EL (cell line): Measurements from ENCODE around the gene LMNA.

Experiments used
- DNase-seq: peaks from one replicate; pipeline ENCODE4 v3.0.0-alpha.2; 2016

LMNA gene

DNA sequence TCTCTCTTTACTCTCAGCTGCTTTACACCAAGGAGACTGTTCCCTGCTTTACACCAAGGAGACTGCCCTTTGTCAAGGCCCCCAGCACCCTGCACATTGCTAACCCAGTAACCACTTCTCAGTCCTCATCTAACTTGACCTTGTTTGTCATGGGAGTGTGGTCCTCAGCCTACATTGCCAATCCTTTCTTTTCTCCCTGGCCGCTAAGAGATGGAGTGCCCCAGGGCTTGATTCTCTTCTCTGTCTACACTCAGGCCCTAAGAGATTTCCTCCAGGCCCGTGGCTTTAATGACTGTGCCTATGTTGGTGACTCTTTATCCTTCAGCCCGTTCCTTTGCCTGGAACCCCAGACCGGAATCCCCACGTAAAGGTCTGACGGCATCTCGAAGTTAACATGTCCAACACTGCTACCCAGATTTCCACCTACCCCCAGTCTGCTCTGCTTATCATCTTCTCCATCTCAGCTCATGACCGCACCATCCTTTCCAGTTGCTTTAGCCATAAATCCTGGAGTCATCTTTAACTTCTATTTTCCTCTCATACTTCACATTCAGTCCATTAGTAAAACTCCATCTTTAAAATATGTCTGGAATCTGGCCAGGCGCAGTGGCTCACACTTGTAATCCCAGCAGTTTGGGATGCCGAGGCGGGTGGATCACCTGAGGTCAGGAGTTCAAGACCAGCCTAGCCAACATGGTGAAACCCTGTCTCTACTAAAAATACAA is 29.4 kb downstream of the LMNA start:
- peak; percentile 82 for DNase-seq

DNA sequence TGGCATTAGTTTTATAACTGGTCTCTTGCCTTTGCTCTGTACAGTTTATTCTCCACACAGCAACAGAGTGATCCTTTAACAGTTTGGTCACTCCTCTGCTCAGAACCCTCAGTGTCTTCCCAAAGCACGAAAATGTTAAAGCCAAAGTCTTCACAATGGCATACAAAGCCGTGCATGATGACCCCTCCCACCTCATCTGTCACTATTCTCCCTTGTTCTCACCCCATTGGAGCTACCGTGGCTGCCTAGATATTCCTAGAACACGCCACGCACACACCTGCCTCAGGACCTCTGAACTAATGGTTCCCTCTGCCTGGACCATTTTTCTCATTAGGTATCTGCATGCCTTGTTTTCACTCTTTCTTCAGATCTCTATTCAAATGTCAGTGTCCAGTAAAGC is 30.2 kb downstream of the LMNA start:
- no peak for DNase-seq

DNA sequence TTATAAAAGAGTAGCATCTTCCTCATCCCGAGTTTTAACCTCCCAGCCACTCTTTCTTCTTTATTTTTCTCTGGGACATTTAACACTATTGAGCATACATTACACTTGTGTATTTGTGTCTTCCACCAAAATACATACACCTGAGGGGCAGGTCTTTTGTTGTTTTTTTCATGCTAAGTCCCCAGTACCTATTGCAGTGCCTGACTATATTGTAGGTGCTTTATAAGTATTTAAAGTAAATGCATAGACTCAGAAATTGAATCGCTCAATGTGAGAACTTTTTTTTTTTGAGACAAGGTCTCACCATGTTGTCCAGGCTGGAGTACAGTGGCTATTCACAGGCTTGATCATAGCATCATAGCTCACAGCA is 31.1 kb downstream of the LMNA start:
- no peak for DNase-seq

DNA sequence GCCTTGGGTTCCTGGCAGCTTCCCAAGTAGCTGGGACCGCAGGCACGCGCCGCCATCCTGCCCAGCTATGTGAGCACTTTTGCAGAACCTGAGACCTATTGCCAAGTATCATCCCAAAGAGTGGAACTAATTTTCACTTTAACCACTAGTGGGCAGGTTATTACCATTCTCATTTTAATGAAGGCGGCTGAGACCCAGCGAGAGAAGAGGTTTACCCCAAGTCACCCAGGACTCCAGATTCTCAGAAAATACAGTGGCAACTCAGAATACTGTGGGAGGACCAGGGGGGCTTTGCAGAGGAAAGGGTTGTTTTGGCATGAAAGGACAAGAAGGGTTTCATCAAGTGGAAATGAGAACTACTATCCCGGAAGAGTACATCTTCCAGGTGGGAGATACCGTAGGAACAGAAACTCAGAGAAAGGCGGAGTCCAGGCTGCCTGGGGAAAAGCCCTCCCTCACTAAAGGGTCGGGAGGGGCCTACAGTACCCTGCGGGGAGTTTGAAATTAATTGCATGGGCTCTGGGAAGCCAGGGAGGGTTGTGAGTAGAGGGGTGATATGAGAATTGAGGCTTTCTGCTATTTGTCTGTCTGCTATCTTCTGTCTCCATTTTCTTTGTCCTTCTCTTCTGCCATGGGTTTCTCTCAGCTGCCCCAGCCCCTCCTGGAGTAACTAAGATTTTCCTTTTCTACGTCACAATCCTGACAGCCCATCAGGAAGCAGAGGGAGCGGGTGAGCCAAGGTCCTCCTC is 31.7 kb downstream of the LMNA start:
- peak; percentile 97 for DNase-seq

DNA sequence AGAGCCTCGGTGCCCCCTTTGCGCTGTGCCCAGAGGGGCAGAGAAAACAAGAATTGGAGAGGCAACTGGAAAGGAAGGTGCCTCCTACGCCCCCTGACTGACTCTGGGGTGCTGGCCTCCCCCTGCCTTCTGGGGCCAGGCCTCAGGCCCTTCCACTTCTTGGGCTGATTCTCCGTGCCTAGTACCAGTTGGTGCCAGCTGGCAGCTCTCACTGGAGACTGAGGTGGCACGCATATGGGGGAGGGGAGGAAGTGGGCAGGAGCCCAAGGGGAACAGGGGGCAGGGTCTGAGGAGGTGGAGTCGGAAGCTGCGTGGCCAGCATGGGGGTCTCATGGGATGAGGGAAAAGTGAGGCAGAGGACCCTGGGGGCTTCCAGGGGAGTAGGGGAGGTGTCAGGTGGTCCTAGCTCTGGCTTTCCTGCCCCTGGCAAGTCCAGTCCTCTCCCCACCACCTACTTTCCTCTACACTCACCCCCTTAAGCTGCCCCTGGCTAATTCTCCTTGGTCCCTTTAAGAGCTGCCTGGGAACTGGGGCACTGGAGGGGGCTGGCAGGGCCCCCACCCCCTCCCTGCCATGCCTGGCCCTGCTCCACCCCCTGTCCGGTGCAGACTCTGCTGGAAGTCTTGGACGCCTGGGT is 32.4 kb downstream of the LMNA start:
- DNase-seq = no peak

DNA sequence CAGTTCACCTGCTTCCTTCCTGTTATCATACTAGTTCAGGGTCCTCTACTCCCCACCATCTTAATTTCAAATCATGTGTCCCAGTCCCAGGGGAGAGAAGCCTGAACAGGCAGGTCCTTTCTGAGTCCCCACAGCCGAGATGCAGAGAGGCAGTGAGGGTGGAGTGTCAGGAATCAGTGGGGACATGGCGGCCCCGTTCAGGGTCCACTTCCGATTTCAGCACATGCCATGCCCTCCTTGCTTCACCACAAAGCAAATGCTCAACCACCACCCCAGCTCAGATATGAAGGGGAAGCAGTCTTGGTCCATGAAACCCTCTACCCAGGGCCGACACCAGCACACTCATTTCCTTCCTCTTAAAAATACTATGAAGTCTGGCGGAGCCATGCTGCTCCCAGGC is 33.7 kb downstream of the LMNA start:
- DNase-seq = no peak

DNA sequence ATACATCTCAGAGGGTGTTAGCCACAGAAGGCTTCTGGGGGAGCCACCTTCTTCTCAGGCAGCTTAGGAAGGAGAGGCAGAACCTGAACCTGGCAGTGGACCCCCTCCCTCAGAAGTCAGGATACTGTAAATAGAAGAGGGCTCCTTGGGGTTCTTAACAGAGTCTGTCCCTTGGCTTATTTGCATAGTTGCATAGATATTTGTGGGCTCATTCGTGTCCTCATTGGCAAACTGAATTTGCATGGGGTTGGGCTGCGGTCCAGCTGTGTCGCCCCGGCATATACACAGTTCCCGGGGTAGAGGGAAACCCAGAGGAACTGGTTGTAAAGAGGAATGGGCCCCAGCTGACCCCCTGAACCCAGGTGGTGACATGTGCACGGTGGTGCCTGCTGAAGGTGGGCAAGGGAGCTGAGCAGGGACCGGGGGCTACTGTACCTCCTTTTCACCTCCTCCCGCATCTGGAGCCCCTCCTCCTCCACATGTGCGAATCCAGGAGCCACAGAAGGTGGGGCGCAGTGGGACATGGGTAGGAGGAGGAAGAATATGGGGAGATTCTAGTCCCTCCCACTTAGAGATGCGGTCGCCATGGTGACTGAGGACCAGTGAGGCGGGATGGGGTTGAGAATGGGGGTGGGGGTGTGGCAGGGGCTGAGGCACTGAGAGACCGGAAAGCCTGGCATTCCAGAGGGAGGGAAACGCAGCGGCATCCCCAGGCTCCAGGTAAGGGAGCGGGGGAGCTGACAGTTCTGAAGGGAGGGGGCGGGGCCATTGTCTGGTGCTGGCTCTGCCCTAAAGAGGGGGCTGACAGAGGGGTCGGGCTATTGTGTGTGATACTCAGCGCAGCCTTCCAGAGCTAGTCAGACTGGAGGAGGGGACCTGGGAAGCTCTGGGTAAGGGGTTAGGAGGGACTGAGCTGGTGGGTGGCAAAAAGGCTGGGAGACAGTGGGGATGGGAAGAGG is 35.1 kb downstream of the LMNA start:
- DNase-seq = no peak

DNA sequence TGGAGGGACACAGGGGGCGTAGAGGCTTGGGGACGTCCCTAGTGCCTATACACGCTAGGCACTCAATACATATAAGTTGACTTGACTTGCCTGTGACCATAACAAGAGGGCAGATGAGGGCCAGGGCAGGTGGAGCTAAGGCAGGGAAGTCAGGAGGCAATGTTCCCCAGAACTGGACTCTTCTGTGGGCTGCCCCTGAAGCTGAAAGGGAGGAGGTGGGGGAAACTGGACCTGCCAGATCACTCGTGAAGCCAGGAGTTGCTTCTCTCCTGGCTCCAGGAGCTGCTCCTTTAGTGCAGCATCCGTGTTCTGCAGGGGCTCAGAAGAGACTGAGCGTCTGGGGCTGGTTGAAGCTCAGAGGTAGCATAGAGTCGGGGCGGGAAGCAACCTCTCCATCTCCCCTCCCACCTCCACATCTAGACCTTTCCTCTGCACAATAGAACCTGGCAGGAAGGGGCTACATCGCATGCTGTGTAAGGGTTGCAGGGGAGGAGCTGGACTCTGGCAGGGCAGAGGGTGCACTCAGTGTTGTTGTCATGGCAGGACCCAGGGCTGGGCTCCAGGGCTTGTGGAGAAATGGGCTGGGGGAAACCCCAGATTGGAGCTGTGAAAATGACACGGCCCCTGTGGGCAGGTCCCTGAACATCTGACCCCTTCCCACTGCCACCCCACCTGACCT is 36.0 kb downstream of the LMNA start:
- DNase-seq = no peak

DNA sequence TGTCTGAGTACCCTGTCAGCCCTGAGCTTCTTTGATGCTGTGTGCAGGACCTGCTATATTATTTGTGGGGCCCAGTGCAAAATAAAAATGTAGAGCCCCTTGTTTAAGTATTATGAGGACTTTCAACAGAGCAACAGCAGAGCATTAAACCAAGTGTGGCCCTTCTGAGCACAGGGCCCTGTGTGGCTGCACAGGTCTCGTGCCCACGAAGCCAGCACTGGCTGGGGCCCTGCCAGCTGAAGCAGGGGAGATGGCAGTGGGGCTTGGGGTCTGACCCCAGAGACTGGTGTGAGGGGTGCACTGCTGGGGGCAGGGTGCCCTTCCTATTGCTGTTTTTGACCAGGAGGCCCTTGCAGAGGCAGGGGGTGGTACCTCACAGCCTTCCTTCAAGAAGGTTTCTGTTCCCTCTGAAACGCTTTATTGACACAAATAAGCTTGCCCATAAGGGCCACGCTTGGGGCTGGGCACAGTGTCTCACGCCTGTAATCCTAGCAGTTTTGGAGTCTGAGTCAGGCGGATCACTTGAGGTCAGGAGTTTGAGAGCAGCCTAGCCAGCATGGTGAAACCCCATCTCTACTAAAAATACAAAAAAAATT is 36.7 kb downstream of the LMNA start:
- DNase-seq = peak; percentile 78

DNA sequence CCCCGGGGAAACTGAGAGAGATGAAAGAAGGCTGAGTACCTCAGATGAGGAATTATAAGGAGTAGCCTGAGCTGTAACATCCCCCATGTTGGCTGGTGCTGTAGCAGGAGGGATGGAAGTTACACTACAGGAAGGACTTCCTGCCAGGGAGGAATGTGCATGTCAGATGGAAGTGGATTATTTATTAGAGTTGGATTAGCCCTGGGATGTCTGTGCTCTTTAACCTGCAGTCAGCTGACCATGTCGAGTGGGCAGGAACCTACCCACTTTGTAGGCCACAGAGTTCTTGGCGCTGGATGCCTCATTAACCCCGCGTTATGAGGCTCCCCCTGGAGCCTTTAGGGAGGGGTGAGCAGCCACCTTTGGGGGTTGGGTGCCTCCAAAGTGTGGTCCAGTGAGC is 38.1 kb downstream of the LMNA start:
- peak; percentile 59 for DNase-seq

DNA sequence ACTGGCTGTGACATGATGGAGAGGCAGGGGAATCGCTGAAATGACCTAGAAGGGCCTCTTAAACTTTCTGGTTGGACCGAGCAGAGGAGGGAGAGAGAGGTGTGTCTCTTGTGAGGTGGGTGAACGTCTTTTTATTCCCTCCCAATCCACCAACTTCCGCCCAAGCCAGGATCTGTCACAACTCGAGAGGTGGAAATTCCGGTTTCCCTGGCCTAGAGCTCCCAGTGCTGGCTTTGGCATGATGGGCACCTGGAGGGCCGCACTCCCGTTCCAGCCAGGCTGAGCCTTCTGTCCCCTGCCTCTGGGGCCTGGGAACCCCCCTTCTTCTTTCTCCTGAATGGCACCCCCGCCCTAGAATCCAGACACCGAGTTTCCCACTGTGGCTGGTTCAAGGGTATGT is 38.9 kb downstream of the LMNA start, which contains the start of gene SEMA4A:
Gene SEMA4A, plus strand, starts transcription at position 224 of the 400 bp plus-strand sequence. CDS start 994 bp downstream, outside the sequence.
- DNase-seq = no peak

DNA sequence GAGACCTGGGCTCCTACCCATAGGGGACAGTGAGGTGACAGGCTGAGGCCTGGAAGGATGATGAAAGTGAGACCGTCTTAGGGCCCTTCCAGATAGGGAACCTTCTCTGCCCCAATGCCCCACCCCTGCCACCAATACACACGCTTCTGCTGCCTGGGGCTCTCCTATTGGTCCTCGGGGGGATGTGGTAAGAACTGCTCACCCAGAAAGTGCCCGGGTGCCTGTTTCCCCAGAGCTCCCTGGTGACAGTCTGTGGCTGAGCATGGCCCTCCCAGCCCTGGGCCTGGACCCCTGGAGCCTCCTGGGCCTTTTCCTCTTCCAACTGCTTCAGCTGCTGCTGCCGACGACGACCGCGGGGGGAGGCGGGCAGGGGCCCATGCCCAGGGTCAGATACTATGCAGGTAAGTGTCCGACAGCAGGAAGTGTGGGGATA is 39.8 kb downstream of the LMNA start:
- no peak for DNase-seq

DNA sequence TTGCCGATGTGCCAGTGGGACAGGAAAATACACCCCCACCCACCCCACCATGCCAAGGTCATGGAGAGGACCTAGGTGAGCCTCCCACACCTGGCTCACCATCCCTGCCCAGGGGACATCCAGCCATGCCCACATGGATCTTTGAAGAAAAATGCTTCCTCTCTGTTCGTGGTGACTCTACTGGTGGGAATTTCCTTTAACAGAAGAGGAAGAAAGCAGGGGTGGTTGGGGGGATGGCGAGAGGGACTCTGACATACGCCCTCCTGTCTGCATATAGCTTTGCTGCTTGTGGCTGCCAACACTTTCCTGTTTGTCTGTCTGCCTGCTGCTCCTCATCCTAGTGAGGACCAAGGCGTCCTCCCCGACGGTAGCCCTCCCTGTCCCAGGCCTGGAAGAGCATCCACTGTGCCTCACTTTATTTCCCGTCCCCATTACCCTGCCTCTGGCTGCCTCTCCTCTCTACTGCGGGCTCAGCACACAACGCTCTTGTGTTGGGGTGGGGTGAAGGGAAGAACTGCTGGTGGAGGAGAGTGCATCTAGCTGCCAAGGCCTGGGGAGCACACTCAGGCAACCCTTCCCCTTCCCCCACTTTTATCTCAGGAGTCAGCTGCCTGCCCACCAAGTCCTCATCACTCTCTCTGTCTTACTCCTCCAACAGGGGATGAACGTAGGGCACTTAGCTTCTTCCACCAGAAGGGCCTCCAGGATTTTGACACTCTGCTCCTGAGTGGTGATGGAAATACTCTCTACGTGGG is 41.4 kb downstream of the LMNA start:
- no peak for DNase-seq

DNA sequence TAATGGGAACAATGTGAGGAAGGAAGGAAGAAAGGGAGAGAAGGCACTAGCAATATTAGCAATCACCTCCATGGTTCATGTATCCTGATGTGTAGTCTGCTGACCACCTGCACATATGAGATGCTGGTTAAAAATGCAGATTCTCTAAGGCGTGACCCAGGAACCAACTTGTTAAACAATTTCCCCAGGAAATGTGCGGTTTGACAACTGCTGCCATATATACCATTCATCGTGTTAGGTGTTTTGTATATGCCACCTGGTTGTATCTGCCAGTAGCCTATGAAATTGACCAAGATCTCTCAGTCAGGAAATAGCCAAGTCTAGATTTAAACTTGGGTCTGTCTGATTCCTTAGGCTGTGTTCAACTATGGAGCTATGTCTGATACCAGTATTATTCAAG is 43.0 kb downstream of the LMNA start:
- no peak for DNase-seq

DNA sequence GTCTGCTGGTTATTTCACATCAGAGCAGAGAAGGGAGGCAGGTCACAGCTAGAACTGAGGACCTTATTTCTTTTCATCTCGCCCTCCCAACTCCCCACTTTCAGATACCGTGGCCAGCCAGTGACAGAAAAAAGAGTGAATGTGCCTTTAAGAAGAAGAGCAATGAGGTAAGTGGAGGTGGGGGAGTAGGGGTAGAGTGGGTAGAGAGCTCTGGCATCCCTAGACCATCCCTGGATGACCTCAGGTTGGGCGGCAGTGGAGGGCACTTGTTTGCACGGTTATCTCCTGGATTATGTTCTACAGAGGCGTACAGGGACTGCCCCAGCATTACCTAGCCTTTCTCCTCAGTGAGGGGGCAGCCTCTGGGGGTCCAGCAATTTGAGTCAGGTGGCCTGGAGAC is 43.5 kb downstream of the LMNA start:
- no peak for DNase-seq

DNA sequence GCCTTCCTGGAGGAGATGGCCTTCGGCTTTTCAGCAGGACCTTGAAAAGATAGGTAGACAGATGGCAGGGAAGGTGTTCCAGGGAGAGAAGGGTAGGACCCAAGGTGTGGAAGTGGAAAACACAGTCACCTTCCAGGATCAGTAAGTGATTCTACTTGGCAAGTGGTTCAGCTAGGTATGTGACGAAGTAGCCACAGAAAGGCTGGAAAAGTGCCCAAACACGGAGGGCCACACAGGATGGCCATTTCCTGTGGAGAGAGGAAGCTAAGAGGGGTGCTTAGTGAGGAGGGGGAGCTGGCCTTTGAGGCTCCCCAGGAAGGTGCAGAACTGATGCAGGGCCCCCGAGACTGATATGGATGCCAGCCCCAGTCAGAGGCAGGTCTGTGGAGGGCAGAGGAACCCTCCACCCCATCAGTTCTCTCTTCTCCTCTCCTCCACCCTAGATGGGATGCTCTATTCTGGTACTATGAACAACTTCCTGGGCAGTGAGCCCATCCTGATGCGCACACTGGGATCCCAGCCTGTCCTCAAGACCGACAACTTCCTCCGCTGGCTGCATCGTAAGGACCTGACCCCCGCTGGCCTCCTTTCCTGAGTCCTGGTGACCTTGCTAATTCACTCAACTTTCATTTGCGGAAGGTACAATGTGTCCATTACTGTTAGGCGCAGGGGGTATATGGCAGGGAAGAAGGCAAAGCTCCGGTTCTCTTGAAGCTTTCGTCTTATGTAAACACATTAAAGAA is 45.7 kb downstream of the LMNA start:
- no peak for DNase-seq

DNA sequence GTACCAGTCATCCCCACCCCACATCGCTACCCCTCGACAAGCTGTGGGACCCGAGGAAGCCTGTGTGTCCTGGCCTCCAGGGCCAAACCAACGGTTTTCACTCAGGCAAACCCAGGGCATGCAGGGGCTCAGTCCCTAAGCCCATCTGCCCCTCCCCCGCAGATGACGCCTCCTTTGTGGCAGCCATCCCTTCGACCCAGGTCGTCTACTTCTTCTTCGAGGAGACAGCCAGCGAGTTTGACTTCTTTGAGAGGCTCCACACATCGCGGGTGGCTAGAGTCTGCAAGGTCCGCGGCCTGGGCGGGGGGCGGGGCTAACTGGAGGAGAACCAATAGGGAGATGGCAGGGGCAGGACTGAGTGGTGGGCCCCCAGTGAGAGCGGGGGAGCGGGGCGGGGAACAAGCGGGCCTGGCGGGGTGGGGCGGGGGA is 46.2 kb downstream of the LMNA start:
- peak; percentile 81 for DNase-seq

DNA sequence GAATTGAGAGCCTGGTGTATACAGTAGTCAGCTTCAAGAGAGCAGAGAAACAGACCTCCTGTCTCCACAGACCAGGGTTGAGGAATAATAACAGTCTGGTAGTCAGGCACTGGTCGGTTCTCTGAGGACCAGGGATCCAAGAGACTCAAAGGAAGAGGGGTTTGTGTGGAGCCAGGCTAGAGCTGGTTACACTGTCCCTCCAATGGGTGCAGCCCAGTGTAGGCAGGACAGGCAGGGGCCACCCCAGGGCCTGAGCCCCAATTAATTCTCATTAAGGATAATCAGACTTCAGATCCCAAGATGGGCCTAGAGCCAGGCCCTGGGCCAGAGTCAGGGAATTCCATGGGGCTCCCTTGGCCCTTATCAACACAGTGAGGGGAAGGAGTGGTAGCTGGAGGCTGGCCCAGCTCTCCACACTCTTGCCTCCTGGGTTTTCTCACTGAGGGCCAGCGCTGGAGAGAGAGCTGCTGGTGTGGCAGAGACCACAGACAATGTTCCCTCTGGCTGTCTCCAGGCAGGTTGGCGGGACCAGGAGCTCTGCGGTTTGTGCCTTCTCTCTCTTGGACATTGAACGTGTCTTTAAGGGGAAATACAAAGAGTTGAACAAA is 48.0 kb downstream of the LMNA start:
- DNase-seq = no peak

DNA sequence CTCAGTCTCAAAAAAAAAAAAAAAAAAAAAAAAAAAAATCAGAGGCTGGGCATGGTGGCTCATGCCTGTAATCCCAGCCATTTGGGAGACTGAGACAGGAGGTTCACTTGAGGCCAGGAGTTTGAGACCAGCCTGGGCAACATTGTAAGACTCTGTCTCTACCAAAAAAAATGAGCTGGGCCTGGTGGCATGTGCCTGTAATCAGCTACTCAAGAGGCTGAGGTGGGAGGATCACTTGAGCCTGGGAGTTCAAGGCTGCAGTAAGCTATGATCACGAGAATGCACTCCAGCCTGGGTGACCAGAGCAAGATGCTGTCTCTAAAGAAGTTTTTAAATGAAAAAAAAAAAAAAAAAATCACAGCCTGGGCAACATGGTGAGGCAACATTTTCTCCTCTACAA is 49.2 kb downstream of the LMNA start:
- no peak for DNase-seq
